ENCODE data around the gene GOLGA3.
"Not testable (repeated sequence)": the region's sequence is repeated elsewhere in the genome, so short reads cannot be mapped to it uniquely, and the experiment has no call there.

GOLGA3 gene

DNA sequence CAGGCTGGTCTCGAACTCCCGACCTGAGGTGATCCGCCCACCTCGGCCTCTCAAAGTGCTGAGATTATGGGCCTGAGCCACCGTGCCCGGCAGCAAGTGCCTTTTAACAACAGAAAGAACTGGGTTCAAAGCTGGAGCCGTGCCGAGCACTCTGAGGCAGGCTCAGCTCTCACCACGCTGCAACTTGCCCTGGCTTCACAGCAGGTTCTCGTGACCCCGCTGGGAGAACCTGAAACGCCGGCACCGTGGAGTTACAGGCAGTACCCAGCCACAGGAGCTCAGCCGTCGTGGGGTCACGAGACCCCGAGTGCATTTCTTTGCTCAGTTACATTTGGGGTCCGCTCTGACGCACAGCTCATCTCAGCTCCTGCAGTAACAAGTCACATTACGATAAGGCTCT lies 14.4 kb downstream of the GOLGA3 start:
- no peak for DNase-seq

GRCh38 chr12:132813443-132813842 lies 15.2 kb downstream of the GOLGA3 start:
- DNase-seq, result no peak

DNA sequence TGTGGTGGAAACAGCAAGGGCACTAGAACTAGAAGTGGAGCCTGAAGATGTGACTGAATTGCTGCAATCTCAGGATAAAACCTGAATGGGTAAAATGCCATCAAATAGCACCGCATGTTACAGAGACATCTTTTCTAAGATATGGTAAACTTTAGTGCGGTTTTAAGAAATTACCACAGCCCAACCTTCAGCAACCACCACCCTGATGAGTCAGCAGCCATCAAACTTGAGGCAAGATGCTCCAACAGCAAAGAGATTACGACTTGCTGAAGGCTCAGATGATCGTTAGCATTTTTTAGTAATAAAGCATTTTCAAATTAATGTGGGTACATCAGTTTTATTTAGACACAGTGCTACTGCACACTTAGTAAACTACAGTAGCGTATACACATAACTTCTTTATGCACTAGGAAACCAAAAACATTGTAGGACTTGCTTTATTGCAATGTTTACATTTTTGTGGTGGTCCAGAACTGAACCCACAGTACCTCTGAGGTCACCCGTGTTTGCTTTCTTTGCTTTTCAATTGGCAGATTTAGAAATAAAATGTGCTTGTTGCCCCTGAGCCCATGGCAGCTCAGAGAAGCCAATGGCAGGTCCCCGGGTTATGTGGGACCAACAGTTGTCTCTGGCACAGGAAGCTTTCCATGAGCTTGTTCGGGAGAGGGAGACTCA lies 15.9 kb downstream of the GOLGA3 start:
- DNase-seq, result no peak

- peak; percentile 25 for DNase-seq
Measured at GRCh38 chr12:132809391-132809790, 19.3 kb downstream of the GOLGA3 start.

- DNase-seq, result no peak
Measured at GRCh38 chr12:132807295-132808092, 21.2 kb downstream of the GOLGA3 start.

- DNase-seq, result peak; percentile 41
Measured at GRCh38 chr12:132806857-132807256, 21.8 kb downstream of the GOLGA3 start.

- no peak for DNase-seq
Measured at GRCh38 chr12:132804426-132804861, 24.2 kb downstream of the GOLGA3 start.

DNA sequence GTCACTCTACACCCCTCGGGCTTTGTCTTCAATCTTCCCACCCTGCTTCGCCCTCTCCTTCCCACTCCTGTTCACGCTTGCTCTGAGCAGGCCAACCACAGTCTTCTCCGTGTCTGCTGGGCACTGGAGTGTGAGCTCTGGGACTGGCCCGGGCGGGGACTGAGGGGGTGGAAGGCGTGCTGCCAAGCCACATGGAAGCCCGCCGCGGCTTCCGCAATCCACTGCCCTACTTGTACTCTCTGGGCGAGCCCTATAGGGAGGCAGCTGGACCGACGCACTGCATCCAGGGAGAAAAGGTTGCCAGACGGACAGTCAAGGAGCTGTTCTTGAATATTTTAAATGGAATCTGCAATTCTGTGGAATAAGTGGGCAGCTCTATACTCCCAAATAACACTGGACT lies 24.8 kb downstream of the GOLGA3 start:
- no peak for DNase-seq

- no peak for DNase-seq
Measured at GRCh38 chr12:132803125-132803524, 25.5 kb downstream of the GOLGA3 start.

DNA sequence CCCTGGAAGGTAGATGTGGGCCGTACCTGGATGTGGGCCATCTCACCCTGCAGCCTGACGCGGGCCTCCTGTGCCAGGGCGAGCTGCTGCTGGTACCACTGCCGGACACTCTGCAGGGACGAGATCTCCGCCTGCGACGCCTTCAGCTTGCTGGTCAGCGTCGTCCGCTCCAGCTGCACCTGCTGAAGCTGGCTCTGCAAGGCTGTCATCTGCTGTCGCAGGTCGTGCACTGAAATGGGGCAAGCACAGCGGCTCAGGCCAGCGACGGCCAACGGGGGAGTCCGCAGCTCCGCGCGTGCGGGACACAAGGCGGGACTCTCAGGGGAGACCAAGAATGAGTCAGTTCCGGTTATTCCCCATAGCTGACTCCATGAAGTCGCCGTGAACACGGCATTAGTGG lies 26.9 kb downstream of the GOLGA3 start:
- no peak for DNase-seq

GRCh38 chr12:132798836-132799235 lies 29.8 kb downstream of the GOLGA3 start:
- no peak for DNase-seq

DNA sequence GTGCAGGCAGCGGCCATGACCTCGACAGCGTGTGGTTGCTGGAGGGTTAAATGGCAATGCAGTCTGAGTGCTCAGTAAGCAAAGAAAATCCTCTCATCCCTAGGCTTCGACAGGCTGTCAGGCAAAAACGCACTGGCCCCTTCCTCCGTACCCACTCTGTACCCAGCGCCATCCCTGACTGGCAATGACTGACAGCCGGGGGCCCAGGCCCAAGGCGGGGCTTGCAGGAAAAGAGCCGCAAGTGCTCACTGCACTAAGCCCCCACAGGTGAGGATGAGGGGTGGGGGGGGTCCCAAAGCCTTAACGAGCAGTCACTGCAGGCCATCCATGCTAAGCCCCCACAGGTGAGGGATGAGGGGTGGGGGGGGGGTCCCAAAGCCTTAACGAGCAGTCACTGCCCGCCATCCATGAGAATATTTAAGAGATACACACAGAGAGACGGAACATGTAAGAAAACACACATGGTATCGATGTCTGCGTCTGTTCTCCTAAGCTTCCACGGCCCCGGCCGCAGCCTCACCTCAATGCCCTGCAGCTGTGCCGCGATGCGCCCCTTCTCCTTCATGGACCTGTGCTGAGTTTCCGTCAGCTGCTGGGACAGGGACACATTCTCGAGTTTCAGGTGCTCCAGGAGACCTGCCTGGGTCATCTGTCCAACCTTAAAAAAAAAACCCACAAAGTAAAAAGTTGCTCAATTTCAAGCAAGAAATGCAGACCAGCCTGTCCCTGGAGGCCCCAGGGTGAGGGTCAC lies 30.7 kb downstream of the GOLGA3 start:
- DNase-seq, result no peak

GRCh38 chr12:132795847-132796246 lies 32.8 kb downstream of the GOLGA3 start:
- DNase-seq, result no peak

DNA sequence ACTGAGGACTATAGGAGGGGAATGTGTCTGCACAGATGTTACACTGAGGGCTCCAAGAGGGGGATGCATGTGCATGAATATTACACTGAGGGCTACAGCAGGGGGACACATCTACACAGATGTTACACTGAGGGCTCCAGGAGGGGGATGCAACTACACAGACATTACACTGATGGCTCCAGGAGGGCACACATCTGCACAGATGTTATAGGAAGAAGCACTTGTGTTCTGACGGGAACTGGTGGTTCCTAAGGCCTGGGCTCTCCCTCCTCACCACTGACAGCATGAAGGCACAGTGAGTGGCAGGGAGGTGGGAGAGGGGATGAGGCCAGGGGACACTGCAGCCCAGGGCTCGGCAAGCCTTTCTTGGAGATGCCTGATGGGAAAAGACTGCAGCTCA lies 36.7 kb downstream of the GOLGA3 start:
- not testable (repeated sequence) for DNase-seq

- DNase-seq, result no peak
Measured at GRCh38 chr12:132789099-132789471, 39.6 kb downstream of the GOLGA3 start.

DNA sequence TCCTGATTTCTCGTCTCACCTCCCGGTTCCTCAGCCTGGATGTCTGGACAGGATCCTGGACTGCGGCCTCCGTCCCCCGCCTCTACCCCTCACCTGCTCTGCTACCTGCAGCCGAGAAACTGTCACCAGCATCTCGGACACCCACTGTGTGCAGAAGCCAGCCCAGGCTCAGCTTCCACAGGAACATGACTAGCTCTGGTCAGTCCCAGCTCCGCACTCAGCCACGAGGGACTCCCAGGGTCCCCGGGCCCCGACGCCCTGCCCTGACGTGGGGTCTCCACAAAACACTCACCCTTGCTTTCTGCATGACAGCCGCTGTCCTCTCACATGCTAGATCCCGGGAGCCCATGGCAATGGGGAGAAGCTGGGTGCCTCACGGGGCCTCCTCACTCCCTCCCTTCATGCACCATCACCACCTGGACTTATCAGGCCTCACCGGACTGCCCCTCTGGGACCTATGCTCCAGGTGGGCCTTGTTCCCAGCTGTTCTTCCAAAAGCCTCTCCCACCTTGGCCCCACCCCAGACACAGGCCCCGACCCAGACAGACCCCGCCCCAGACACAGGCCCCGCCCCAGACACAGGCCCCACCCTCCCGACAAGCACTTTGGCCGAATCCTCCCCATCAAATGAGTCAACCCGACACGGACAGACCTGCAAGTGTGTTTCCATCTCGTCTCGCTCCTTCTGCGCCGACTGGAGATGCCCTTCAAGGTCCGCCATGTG lies 40.1 kb downstream of the GOLGA3 start:
- no peak for DNase-seq

GRCh38 chr12:132787877-132788276 lies 40.8 kb downstream of the GOLGA3 start:
- no peak for DNase-seq

- no peak for DNase-seq
Measured at GRCh38 chr12:132786192-132786591, 42.5 kb downstream of the GOLGA3 start.

GRCh38 chr12:132784580-132784979 lies 44.1 kb downstream of the GOLGA3 start:
- no peak for DNase-seq

DNA sequence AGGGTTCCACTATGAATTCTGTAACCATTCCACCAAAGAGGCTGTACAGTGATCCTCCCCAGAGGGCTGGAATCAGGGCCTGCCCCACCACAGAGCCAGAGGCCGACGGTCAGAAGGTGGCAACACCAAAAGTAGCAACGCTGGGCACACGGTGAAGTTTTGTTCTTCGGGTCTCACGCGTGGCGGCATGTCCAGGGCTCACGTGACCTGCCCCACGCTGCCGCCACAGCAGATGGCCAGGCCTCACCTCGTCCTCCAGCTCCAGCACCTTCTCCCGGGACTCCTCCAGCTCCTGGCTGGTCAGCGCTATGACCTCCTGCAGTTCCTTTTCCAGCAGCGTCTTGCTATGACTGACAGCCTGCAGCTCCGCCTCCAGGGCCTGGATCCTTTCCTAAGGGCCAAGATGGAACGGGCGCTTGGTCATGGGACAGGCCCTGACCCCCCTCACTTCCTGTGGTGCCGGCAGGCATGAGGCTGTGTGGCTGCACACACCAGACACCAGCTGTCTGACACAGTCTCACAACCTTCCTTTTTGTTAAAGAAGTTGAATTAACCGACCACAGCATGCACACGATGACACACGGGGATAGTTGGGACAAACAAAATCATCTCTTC lies 44.6 kb downstream of the GOLGA3 start:
- DNase-seq, result no peak

GRCh38 chr12:132781938-132782337 lies 46.7 kb downstream of the GOLGA3 start:
- no peak for DNase-seq

GRCh38 chr12:132779781-132780353 lies 48.8 kb downstream of the GOLGA3 start:
- DNase-seq, result no peak
